ENCODE results near the gene NSL1. TPM values are rescaled to one million over a fixed set of nuclear protein-coding genes. Genes with fewer than 3 reads are reported as not detected.

The NSL1 gene
- polyA plus RNA-seq, 3 donors from 2014 or later, result 63.4 to 70.6 (median 64.6) TPM

DNA sequence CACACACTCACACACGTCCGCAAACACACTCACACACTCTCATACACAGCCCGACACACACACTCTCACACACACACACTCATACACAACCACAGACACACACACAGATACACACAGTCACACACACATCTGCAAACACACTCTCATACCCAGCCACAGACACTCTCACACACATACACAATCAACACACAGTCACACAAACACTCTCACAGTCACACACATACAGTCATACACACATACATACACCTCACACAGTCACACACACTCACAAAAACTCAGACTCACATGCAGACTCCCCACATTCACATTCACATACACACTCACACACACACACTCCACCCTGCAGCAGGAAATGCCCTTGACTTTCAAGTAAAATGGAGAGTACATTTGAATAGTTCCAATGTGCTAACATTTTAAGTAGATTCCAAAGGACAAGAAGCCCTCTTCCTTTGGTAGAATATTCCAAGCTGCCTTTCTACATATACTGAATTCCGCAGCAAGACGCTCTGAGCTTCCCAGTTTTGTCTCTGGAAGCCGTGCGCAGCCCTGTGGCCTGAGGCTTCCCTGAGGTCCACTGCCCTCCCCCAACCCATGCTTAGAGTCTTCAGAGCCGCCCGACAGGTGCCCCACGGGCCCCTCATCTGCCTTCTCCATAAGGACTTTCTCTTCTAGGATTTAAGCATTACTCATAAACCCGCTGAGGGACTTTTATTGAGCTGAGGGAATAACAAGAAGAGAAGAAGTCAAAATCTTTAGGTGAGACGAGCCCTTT, 101.6 kb downstream of the NSL1 start:
- no peak for DNase-seq
- H3K36me3 Mint-ChIP-seq, result peaks cover 0 to 6% (median 4%) of the 10 kb centered on the region in 3 donors
- H3K4me3 Mint-ChIP-seq, result no peak overlapping the region
- H3K27me3 Mint-ChIP-seq (ENCODE audit: low read depth in 3 of 3), result peaks cover 14% of the 10 kb centered on the region in 3 donors
- peaks cover 2 to 19% of the 10 kb centered on the region in 2 donors for H3K4me1 Mint-ChIP-seq
- H3K27ac Mint-ChIP-seq, result no peak overlapping the region
- peaks cover 0 to 1% (median 0%) of the 10 kb centered on the region in 6 donors for H3K9me3 Mint-ChIP-seq

DNA sequence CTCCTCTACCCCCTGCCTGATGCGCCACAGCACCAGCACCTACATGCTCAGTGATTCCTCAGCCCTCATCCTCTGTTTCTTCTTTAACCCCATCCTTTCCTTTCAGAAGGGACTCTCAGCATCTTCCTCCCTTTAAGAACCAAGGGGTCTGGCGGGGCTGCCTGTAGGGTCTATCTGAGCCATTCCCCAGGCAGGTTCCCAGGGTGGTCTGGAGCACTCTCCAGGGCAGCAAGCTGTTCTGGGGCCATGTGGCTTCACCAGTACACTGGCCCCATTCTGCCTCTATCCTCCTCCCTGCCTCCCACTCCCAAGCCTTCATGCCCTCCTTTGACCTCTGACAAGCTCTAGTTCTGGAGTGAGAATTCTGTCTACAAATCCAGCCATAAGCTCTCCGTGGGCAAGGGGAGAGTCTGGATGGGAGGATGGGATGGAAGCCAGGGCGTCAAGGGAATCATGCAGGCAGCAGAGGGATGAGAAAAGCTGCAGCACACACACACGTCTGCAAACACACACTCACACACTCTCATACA, 102.3 kb downstream of the NSL1 start:
- DNase-seq, result no peak
- no peak overlapping the region for H3K27ac Mint-ChIP-seq
- peaks cover 7 to 24% of the 10 kb centered on the region in 2 donors for H3K4me1 Mint-ChIP-seq
- peaks cover 0 to 6% (median 4%) of the 10 kb centered on the region in 3 donors for H3K36me3 Mint-ChIP-seq
- H3K9me3 Mint-ChIP-seq, result peaks cover 0 to 1% (median 0%) of the 10 kb centered on the region in 6 donors
- peaks cover 12 to 16% (median 16%) of the 10 kb centered on the region in 3 donors for H3K27me3 Mint-ChIP-seq (ENCODE audit: low read depth in 3 of 3)
- no peak overlapping the region for H3K4me3 Mint-ChIP-seq

DNA sequence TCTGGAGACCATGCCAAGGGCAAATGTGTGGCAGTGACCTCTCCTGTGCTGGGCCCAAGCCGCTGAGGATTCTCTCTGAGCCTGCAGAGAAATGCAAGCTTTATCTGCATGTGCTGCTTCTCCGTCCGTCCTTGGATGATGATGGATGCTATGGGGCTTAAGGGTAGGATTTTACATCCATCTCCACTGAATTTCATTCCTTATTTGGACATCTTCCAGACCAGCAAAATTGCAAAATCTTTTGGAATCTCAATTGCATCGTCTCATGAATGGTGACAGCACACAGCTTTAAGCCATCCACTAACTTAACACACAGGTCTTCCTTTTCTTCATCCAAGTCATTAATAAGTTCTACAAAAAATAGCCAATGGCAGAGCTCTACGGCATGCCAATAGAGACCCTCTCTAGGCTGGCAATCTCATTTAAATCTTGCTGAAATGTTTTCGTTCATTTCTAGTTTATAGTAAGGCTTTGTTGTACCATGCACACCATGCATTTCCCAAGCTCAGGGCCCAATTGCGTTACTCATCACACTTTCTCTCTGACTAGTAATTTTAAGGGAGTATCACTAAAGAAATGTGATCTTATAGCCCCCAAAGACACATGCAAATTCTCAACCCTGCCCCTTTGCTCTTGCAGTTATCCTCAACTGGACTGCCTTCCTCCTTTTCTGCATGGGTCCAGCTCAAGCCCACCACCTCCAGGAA, 103.1 kb downstream of the NSL1 start:
- peaks cover 15 to 31% of the 10 kb centered on the region in 2 donors for H3K4me1 Mint-ChIP-seq
- peaks cover 0 to 9% (median 6%) of the 10 kb centered on the region in 3 donors for H3K36me3 Mint-ChIP-seq
- DNase-seq, result no peak
- no peak overlapping the region for H3K4me3 Mint-ChIP-seq
- no peaks in the 10 kb centered on the region for H3K9me3 Mint-ChIP-seq
- no peak overlapping the region for H3K27ac Mint-ChIP-seq
- peaks cover 12 to 20% (median 13%) of the 10 kb centered on the region in 3 donors for H3K27me3 Mint-ChIP-seq (ENCODE audit: low read depth in 3 of 3)

- peaks cover 21 to 38% of the 10 kb centered on the region in 2 donors for H3K4me1 Mint-ChIP-seq
- peaks cover 15 to 27% (median 20%) of the 10 kb centered on the region in 3 donors for H3K27me3 Mint-ChIP-seq (ENCODE audit: low read depth in 3 of 3)
- peaks cover 0 to 9% (median 6%) of the 10 kb centered on the region in 3 donors for H3K36me3 Mint-ChIP-seq
- H3K4me3 Mint-ChIP-seq, result no peak overlapping the region
- H3K9me3 Mint-ChIP-seq, result no peaks in the 10 kb centered on the region
- DNase-seq, result no peak
- no peak overlapping the region for H3K27ac Mint-ChIP-seq
Observed at GRCh38 chr1:212687811-212688210, 103.8 kb downstream of the NSL1 start.

DNA sequence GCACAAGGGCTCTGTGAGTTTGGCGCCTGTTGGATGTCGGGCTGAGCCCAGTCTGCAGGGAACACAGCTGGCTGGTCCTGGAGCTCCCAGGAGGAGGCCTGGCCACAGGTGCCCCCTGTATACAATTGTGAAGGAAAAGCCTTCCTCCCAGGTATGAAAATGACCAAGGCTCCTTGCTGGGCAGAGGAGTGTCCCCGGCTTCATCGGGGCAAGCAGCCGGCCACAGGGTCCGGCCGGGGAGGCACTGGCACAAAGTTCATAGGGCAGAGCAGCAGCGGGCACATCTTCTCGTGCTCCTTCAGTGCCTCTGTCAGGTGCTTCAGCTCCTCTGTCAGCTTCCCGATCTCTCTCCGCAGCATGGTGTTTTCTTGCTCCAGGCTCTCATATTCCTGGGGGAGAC, 105.0 kb downstream of the NSL1 start:
- H3K36me3 Mint-ChIP-seq, result peaks cover 0 to 9% (median 6%) of the 10 kb centered on the region in 3 donors
- H3K9me3 Mint-ChIP-seq, result no peaks in the 10 kb centered on the region
- no peak overlapping the region for H3K27ac Mint-ChIP-seq
- H3K27me3 Mint-ChIP-seq (ENCODE audit: low read depth in 3 of 3), result peaks cover 18 to 25% (median 20%) of the 10 kb centered on the region in 3 donors
- peaks cover 31 to 49% of the 10 kb centered on the region in 2 donors for H3K4me1 Mint-ChIP-seq
- H3K4me3 Mint-ChIP-seq, result no peak overlapping the region
- no peak for DNase-seq

DNA sequence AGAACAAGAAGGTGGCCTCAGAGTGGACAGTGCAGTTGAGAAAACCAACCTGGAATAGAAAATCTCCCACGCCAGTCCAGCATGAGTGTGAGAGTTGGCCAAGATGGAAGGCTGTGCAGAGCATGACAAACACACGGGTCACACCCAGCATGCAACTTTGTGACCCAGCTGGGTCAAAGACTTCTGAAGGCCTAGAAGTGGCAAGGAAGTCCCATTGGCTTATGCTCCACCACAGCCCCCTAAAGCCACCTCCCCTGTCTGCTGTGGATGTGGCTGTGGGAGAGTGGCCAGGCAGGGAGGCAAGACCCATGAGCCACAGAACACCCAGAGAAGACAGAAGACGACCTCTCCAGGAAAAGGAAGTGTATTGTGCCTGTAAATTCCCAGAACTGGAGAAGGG, 105.5 kb downstream of the NSL1 start:
- peaks cover 20 to 25% (median 20%) of the 10 kb centered on the region in 3 donors for H3K27me3 Mint-ChIP-seq (ENCODE audit: low read depth in 3 of 3)
- H3K4me1 Mint-ChIP-seq, result peaks cover 32 to 53% of the 10 kb centered on the region in 2 donors
- DNase-seq, result no peak
- no peak overlapping the region for H3K27ac Mint-ChIP-seq
- H3K9me3 Mint-ChIP-seq, result no peaks in the 10 kb centered on the region
- peaks cover 0 to 9% (median 6%) of the 10 kb centered on the region in 3 donors for H3K36me3 Mint-ChIP-seq
- H3K4me3 Mint-ChIP-seq, result no peak overlapping the region

- Mint-ChIP-seq H3K27me3 (ENCODE audit: low read depth in 3 of 3) (peaks cover 20 to 22% (median 21%) of the 10 kb centered on the region in 3 donors), H3K4me3 (no peak overlapping the region), H3K9me3 (no peaks in the 10 kb centered on the region), H3K27ac (no peak overlapping the region), H3K36me3 (peaks cover 0 to 9% (median 6%) of the 10 kb centered on the region in 3 donors), H3K4me1 (peaks cover 34 to 57% of the 10 kb centered on the region in 2 donors)
- no peak for DNase-seq
Observed at GRCh38 chr1:212685429-212685828, 106.1 kb downstream of the NSL1 start.

- peaks cover 22 to 28% (median 23%) of the 10 kb centered on the region in 3 donors for H3K27me3 Mint-ChIP-seq (ENCODE audit: low read depth in 3 of 3)
- no peaks in the 10 kb centered on the region for H3K9me3 Mint-ChIP-seq
- H3K36me3 Mint-ChIP-seq, result peaks cover 0 to 9% (median 6%) of the 10 kb centered on the region in 3 donors
- no peak for DNase-seq
- H3K27ac Mint-ChIP-seq, result no peak overlapping the region
- H3K4me3 Mint-ChIP-seq, result no peak overlapping the region
- H3K4me1 Mint-ChIP-seq, result peaks cover 34 to 57% of the 10 kb centered on the region in 2 donors
Observed at GRCh38 chr1:212684521-212685090, 107.0 kb downstream of the NSL1 start.

- Mint-ChIP-seq H3K36me3 (peaks cover 0 to 9% (median 6%) of the 10 kb centered on the region in 3 donors), H3K9me3 (no peaks in the 10 kb centered on the region), H3K4me1 (peaks cover 34 to 57% of the 10 kb centered on the region in 2 donors), H3K27ac (peak overlapping the region in 2 of 6 donors; percentile 64 to 68), H3K4me3 (peak overlapping the region; percentile 81 to 90 (median 85)), H3K27me3 (ENCODE audit: low read depth in 3 of 3) (peaks cover 22 to 28% (median 23%) of the 10 kb centered on the region in 3 donors)
- DNase-seq, result no peak
Observed at GRCh38 chr1:212684076-212684475, 107.5 kb downstream of the NSL1 start.

- H3K27ac Mint-ChIP-seq, result peak overlapping the region; percentile 63 to 86 (median 76)
- no peaks in the 10 kb centered on the region for H3K9me3 Mint-ChIP-seq
- peak overlapping the region; percentile 81 to 90 (median 85) for H3K4me3 Mint-ChIP-seq
- H3K27me3 Mint-ChIP-seq (ENCODE audit: low read depth in 3 of 3), result peaks cover 22 to 28% (median 23%) of the 10 kb centered on the region in 3 donors
- H3K36me3 Mint-ChIP-seq, result peaks cover 0 to 9% (median 6%) of the 10 kb centered on the region in 3 donors
- DNase-seq, result peak; percentile 74 to 80 (median 77)
- peaks cover 34 to 57% of the 10 kb centered on the region in 2 donors for H3K4me1 Mint-ChIP-seq
Observed at GRCh38 chr1:212683357-212683722, 108.2 kb downstream of the NSL1 start.

DNA sequence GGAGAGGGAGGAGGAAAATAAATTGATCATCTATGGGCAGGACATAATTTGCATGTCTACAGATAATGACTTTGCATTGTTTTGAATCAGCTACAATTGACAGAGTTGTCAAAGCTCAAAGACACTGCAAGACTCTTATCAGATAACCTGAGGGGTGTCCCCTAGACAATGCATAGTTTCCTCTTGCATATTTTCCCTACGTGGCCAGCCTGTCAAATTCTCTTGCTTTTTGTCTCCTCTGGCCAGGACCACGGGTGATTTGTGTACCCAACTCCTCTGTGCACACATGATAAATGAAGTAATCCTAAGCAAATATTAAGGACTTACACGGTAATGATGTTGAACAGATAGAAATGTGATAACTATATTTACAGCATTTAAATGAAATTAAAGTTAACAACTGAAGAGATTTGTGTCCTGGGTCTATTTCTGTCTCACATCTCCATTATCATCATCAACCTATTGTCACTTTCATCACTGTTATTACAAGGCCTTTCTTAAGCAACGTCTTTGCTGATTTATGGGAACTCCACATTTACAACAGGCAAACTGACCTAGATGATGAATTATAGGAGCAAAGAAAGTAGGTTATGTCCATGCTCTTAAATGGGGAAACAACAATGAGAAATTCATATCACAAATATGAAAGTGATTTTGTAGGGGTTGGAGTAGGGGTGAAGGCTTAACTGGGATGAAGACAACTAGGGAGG, 110.7 kb downstream of the NSL1 start:
- Mint-ChIP-seq H3K4me1 (peaks cover 34 to 45% of the 10 kb centered on the region in 2 donors), H3K4me3 (peak overlapping the region in 2 of 5 donors; percentile 7 to 36), H3K36me3 (peaks cover 0 to 5% (median 0%) of the 10 kb centered on the region in 3 donors), H3K27ac (peak overlapping the region in 1 of 6 donors; percentile 10), H3K9me3 (no peaks in the 10 kb centered on the region), H3K27me3 (ENCODE audit: low read depth in 3 of 3) (peaks cover 13 to 28% (median 14%) of the 10 kb centered on the region in 3 donors)
- no peak for DNase-seq

DNA sequence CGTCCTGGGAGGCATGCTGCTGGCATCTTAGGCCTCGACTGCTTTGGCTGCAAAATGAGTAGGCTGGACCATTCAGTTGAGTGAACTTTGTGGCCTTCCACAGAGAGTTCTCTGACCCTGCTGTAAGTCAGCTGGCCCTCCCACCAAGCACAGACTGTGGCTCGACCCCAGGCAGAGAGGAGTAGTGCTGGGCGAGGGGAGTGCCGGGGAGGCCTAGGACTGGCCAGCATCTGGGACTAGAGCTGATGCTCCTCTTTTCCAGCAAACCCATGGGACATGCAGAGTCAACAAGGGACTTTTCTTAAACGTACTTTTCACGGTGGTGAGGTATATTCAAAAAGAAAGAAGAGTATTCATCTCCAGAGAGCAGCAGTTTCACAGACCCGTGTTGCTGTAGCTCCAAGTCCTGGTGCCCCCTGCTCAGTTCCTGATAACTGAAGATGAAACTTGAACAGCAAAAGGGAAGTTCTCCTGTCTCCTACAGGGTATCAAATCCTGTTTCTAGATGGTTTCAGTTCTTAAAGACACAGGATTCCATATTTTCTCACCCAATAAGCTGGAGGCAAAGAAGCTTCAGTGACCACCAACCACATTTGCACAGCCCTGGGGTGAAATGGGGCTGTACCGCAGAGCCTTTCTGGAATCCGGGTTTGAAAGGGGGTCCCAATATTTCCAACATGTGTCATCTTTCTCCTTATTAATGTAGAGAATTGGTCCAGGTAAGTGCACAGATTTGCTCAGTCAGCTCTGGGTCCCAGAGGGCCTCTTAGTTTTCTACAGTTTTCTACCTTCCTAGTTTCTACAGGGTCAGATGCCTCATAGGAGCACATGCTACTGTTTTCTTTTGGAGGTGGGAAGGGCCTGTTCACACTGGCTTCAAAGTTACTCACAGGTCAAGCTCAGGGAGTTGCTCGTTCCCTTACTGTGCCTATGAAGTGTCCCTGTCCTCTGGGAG, 112.8 kb downstream of the NSL1 start:
- Mint-ChIP-seq H3K27me3 (ENCODE audit: low read depth in 3 of 3) (peaks cover 10 to 20% (median 11%) of the 10 kb centered on the region in 3 donors), H3K27ac (peak overlapping the region in 2 of 6 donors; percentile 17 to 67), H3K36me3 (no peaks in the 10 kb centered on the region), H3K4me1 (peaks cover 22 to 28% of the 10 kb centered on the region in 2 donors), H3K4me3 (no peak overlapping the region), H3K9me3 (no peaks in the 10 kb centered on the region)
- DNase-seq, result no peak
